Transverse colon (tissue), 4 donors: ENCODE results near the gene CACNG7.
"Not testable (repeated sequence)": the region's sequence is repeated elsewhere in the genome, so short reads cannot be mapped to it uniquely, and the experiment has no call there.

Source experiments
- CTCF ChIP-seq, 5 experiments: fragments of 200-600 bp in 3 of 5; fragments of 450-650 bp in 2 of 5; sonication (generic) in 3 of 5; IDR thresholded peaks; 1 replicate in 2 of 5; 2 replicates in 3 of 5; pipeline ENCODE4 v1.5.1; 2016 to 2017; ENCODE audit warnings: antibody characterized with exemption in 5 of 5, inconsistent platforms in 3 of 5, mild to moderate bottlenecking in 2 of 5, moderate library complexity in 1 of 5
- EP300 ChIP-seq: sonication (generic); formaldehyde crosslinking; IDR thresholded peaks from one replicate; pipeline ENCODE4 v1.6.1; 2017; ENCODE audit warnings: antibody characterized with exemption, low read depth
- POLR2A ChIP-seq: fragments of 450-650 bp; IDR thresholded peaks from one replicate; pipeline ENCODE4 v1.6.1; 2016; ENCODE audit warnings: antibody characterized with exemption, mild to moderate bottlenecking, moderate library complexity
- POLR2AphosphoS5 ChIP-seq, 3 donors: sonication (generic); formaldehyde crosslinking; IDR thresholded peaks; one replicate each; pipeline ENCODE4 v1.6.1; 2016; ENCODE audit warnings: antibody characterized with exemption in 3 of 3

- TF ChIP-seq CTCF (IDR thresholded peaks at IDR 0.05); POLR2AphosphoS5 (IDR thresholded peaks at IDR 0.05); EP300; POLR2A: not testable (repeated sequence)
Measured at GRCh38 chr19:53869805-53870484, 39.1 kb upstream of the CACNG7 start.
